IPS-20b (cell line): ENCODE data around the gene SDK1.

ENCODE experiments used
- H3K27ac ChIP-seq: one replicate; pipeline ENCODE4 v1.5.1; 2013; ENCODE audit warnings: low read length
- H3K27me3 ChIP-seq: 2 replicates; pipeline ENCODE4 v1.6.1; 2013; ENCODE audit warnings: mild to moderate bottlenecking, low read length, inconsistent platforms; ENCODE audit not compliant: insufficient read depth
- H3K36me3 ChIP-seq: 2 replicates; pipeline ENCODE4 v1.6.1; 2013; ENCODE audit warnings: low read depth, mild to moderate bottlenecking, inconsistent platforms, low read length, moderate library complexity; ENCODE audit not compliant: insufficient read depth
- H3K4me1 ChIP-seq: 2 replicates; pipeline ENCODE4 v1.6.1; 2013; ENCODE audit warnings: mild to moderate bottlenecking, control low read depth, inconsistent platforms, low read length, moderate library complexity; ENCODE audit not compliant: insufficient read depth
- H3K4me3 ChIP-seq: 2 replicates; pipeline ENCODE4 v1.5.1; 2013; ENCODE audit warnings: mild to moderate bottlenecking, low read length, inconsistent platforms
- H3K9ac ChIP-seq: 2 replicates; pipeline ENCODE4 v1.6.1; 2013; ENCODE audit warnings: low read depth, mild to moderate bottlenecking, inconsistent platforms, low read length, moderate library complexity
- H3K9me3 ChIP-seq: 2 replicates; pipeline ENCODE4 v1.6.1; 2013; ENCODE audit warnings: mild to moderate bottlenecking, low read depth, low read length, inconsistent platforms; ENCODE audit not compliant: insufficient read depth

The SDK1 gene

DNA sequence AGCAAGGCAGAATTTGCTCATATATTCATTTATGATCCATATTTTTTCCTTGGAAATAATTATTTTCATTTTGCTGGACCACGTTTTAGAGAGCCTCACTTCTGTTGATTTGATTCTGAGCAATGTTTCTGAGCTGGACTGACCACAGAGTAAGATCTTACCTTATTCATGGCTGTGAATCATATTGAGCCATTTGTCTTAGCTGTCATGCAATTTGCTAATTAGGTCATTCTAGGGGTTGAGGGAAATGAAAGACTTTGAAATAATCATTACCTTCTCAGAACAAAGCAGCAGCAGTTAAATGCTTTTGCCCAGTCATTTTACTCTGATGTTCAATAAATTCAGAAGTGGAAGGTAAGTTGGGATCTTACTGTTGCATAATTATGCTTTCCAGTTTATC is 251.4 kb downstream of the SDK1 start:
- H3K9me3 ChIP-seq: 0 out of 2 replicates have a peak, but pooled peaks cover 3% of the 10 kb centered on the region
- H3K27ac ChIP-seq: no peak overlapping the region
- H3K4me3 ChIP-seq: no peak overlapping the region
- H3K4me1 ChIP-seq: peaks cover 33% of the 10 kb centered on the region
- H3K9ac ChIP-seq: no peak overlapping the region
- H3K36me3 ChIP-seq: no peaks in the 10 kb centered on the region
- no peaks in the 10 kb centered on the region for H3K27me3 ChIP-seq

DNA sequence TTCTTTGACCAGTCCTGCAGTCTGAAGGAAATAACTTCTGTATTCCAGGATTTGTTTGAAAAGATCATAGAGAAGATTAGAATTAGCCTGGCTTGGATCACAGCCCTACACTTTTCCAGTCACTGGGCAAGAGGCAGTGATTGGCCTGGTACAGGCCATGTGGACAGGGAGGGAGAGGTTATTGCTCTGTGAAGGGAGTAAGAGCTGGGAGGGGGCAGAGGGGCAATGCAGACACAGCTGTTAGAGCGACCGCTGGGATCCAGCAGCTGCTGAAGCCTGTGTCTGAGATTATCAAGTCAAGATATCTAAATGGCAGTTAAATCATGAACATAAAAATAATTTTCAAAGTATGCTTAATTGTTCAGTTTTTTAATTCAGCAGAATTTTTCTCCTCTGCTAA is 257.3 kb downstream of the SDK1 start:
- H3K4me1 ChIP-seq: peaks cover under 1% of the 10 kb centered on the region; the same call in 1 of the 2 replicates
- H3K9me3 ChIP-seq: 0 out of 2 replicates have a peak, but pooled peaks cover 3% of the 10 kb centered on the region
- H3K27me3 ChIP-seq: no peaks in the 10 kb centered on the region
- no peak overlapping the region for H3K9ac ChIP-seq
- no peak overlapping the region for H3K27ac ChIP-seq
- no peaks in the 10 kb centered on the region for H3K36me3 ChIP-seq
- no peak overlapping the region for H3K4me3 ChIP-seq

DNA sequence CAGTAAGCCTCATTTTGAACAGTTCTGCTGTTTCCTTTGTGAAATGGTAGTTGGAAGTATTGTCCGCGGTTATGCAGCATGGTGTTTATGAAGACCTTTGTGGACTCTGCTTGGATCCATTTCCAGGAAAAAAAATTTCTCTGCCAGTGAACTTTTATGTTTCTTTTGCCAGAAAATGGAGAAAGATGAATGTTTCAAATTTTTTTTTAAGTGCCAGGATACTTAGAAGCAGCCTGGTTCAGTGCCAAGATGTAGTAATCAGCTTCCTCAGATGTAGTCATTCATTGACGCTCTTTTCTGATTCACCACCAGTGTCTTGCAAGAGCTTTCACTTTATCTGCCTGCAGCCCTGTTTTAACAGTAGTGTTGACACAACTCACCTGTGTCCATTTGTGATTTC is 258.2 kb downstream of the SDK1 start:
- Histone ChIP-seq H3K4me1 (no peaks in the 10 kb centered on the region), H3K9me3 (0 out of 2 replicates have a peak, but pooled peaks cover 3% of the 10 kb centered on the region), H3K36me3 (no peaks in the 10 kb centered on the region), H3K4me3 (no peak overlapping the region), H3K9ac (no peak overlapping the region), H3K27ac (no peak overlapping the region), H3K27me3 (no peaks in the 10 kb centered on the region)

DNA sequence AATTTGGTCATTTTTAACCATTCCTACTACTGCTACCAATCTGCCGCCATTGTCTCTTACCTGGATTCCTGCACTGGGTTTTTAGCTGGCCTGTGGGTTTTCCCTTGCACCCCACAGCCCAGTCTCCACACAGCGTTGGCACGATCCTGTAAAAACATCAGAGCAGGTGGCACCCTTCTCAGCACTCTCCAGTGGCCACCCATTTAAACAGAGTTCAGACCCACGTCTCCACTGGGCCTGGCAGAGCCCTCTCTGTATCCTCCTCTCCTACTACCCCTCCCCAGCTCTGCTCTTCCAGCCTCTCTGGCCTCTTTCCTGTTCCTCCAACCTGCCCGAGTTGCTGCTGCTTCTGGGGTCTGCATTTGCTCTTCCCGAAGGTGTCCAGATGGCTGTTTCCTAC is 259.4 kb downstream of the SDK1 start:
- Histone ChIP-seq H3K27me3 (no peaks in the 10 kb centered on the region), H3K36me3 (no peaks in the 10 kb centered on the region), H3K9ac (no peak overlapping the region), H3K9me3 (no peaks in the 10 kb centered on the region), H3K27ac (no peak overlapping the region), H3K4me1 (no peaks in the 10 kb centered on the region), H3K4me3 (no peak overlapping the region)

DNA sequence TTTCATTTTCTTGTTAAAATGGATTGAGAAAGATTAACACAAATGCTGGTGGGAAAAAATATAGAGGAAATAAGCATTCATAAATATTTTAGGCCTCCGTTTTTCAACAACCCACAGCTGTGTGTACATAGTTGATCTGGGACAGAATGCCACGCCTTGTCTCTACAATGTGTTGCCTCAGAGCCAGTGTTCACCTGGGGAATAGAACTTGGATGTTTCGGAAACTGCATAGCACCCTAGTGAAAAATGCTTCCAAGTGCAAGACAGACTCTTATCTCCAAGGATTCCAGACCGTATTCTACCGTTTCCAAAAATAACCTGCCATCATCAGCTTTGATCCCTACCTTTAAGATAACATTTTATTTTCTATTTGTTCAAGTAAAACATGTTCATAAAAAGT is 260.9 kb downstream of the SDK1 start:
- Histone ChIP-seq H3K9ac (no peak overlapping the region), H3K4me3 (no peak overlapping the region), H3K36me3 (no peaks in the 10 kb centered on the region), H3K9me3 (no peaks in the 10 kb centered on the region), H3K27ac (no peak overlapping the region), H3K27me3 (no peaks in the 10 kb centered on the region), H3K4me1 (no peaks in the 10 kb centered on the region)

DNA sequence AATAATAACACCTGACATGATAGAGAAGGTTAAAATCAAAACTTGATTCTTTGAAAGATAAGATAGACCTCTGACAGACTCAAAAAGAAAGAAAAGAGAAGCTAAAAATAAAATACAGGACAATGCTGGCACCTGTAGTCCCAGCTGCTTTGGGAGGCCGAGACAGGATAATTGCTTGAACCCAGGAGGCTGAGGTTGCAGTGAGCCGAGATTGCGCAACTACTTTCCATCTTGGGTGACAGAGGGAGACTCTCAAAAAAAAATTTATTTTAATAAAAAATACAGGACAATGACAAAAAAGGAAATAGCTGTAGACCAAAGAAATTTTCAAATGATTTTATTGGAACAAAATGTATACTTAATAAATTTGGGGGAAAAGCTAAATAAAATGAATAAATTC is 263.2 kb downstream of the SDK1 start:
- H3K4me3 ChIP-seq: no peak overlapping the region

DNA sequence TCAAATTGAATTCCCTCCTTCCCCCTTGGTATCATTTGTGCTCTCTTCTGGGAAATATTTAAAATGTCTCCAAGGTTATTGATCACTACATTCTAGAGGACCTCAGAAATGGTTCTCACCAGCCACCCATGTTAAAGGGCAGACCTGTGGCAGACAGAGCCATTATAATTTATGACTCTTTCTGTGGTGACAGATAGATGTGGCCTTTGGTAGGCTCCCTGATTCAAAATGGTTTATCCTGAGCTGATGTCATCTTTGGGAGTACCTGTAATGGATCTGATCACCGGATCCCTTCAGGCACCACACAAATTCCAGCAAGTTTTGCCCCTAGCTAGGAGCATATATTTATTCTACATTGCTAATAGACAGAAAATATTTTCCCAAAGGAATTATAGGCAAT is 267.5 kb downstream of the SDK1 start:
- no peaks in the 10 kb centered on the region for H3K4me1 ChIP-seq
- no peaks in the 10 kb centered on the region for H3K36me3 ChIP-seq
- no peak overlapping the region for H3K9ac ChIP-seq
- no peak overlapping the region for H3K27ac ChIP-seq
- H3K27me3 ChIP-seq: no peaks in the 10 kb centered on the region
- H3K9me3 ChIP-seq: no peaks in the 10 kb centered on the region
- no peak overlapping the region for H3K4me3 ChIP-seq

More for the DNA sequence above, 263.2 kb downstream of the SDK1 start:
- Histone ChIP-seq H3K36me3 (no peaks in the 10 kb centered on the region), H3K9me3 (no peaks in the 10 kb centered on the region), H3K27me3 (no peaks in the 10 kb centered on the region), H3K4me1 (no peaks in the 10 kb centered on the region), H3K9ac (no peak overlapping the region), H3K27ac (no peak overlapping the region)

DNA sequence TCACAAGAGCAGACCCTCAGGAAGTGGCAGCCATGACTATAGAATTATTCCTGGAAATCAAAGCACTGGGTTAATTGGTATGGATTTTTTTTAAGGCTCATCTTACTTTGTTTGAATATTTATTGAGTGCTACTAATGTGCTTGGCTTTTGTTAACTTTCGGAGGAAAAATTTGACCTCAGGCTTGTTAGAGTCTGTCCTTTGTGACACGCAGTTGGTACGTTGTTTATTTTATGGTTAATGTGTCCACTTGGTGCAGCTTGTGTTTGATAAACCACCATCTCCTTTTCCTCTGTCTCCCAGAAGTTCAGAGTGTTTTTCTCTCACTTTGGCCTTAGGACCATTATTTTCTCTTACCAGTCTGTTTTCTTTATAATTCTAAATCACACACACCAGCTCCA is 268.6 kb downstream of the SDK1 start:
- no peaks in the 10 kb centered on the region for H3K4me1 ChIP-seq
- H3K27me3 ChIP-seq: no peaks in the 10 kb centered on the region
- H3K27ac ChIP-seq: no peak overlapping the region
- no peak overlapping the region for H3K4me3 ChIP-seq
- H3K9ac ChIP-seq: no peak overlapping the region
- no peaks in the 10 kb centered on the region for H3K36me3 ChIP-seq
- H3K9me3 ChIP-seq: no peaks in the 10 kb centered on the region

DNA sequence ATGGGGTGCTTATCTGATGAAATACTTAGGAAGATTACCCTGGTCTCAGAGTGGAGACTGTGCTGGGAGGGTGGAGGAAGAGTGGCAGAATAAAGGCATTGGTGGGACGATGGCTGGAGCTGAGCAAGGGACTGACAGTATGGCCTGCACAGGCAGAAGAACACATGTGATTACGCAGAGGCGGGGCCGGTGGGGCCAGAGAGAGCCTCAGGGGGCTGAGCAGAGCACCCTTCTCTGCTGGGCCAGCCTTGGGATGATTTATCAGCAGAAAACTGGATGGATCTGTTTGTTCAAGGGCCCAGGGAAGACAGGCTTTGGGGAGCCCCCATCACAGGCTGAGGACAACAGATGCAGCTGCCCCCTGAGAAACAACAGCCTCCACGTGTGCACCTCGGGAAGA is 272.1 kb downstream of the SDK1 start:
- Histone ChIP-seq H3K27ac (no peak overlapping the region), H3K4me3 (no peak overlapping the region), H3K27me3 (no peaks in the 10 kb centered on the region), H3K36me3 (no peaks in the 10 kb centered on the region), H3K4me1 (no peaks in the 10 kb centered on the region), H3K9ac (no peak overlapping the region), H3K9me3 (peaks cover 10% of the 10 kb centered on the region)

DNA sequence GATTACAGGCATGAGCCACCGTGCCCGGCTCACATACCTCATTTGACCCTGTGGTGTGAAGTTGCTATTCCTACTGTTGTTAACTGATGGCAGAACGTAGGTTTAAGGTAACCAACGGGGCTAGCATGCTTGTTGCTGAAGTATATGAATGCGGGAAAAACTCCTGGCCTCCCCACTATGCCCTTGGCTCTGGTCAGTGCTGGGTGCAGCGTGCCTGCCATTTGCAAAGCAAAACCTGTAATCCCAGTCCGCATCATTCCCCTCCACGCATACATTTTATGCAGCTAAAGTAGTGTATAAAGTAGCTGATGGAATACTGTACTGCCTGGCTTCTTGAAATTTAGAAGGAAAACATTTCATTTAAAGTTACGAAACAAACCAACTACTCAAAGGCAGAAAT is 273.3 kb downstream of the SDK1 start:
- no peak overlapping the region for H3K4me3 ChIP-seq
- H3K27ac ChIP-seq: no peak overlapping the region
- no peaks in the 10 kb centered on the region for H3K36me3 ChIP-seq
- peaks cover 23% of the 10 kb centered on the region for H3K9me3 ChIP-seq
- no peaks in the 10 kb centered on the region for H3K4me1 ChIP-seq
- H3K27me3 ChIP-seq: no peaks in the 10 kb centered on the region
- H3K9ac ChIP-seq: no peak overlapping the region

DNA sequence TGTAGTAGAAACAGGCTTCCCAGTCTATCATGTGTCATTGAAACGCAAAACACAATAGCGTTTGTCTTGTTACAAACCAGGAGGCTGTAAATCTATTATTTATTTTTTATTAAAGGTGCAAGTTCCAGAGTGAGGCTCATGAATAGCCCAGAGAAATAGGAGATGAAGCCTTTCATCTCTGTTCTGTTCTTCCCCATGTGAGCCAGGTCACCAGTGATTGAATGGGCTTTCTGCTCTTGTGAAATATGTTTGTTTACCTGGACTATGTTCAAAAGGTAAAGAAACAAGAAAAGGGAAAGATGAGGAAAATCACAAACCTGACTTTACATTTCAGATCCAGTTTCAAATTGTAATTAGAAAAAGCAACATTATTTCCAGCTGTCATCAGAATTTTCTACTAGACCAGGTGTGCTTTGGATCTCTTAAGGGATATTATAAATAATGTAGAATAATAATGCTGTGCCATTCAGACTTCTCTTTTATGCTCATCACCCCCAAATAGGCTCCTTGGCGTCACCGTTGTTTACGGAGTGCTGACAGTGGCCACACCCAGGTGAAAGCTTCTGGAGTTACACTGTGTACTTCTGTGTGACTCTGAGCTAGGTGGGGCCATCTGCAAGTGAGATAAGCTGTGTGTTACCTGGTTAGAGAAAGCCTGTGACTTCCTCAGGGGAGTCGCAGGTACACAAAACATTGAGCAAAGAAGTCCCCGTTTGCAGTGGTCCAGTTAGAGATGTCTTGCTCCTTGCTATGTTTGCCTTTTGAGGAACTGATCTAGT is 274.9 kb downstream of the SDK1 start:
- no peak overlapping the region for H3K9ac ChIP-seq
- no peaks in the 10 kb centered on the region for H3K27me3 ChIP-seq

DNA sequence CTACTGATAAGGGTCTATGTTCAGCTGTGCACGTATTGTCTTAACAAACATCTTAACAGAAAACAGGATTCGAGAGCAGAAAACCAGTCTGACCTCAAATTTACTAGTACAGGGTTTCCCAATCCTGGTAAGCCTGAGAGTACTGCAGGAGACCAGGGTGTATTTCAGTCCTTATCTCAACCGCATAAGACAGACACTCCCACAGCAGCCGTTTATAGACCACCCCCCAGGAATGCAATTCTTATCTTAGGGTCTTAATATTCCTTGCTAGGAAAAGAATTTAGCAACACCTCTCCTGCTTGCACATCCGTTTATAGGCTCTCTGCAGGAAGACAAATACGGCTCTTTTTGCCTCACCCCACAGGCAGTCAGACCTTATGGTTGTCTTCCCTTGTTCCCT is 277.3 kb downstream of the SDK1 start:
- Histone ChIP-seq H3K27me3 (no peaks in the 10 kb centered on the region), H3K36me3 (no peaks in the 10 kb centered on the region), H3K4me3 (no peak overlapping the region)

More for the DNA sequence above, 274.9 kb downstream of the SDK1 start:
- no peak overlapping the region for H3K27ac ChIP-seq
- H3K4me1 ChIP-seq: no peaks in the 10 kb centered on the region
- H3K4me3 ChIP-seq: no peak overlapping the region
- H3K9me3 ChIP-seq: peaks cover 24% of the 10 kb centered on the region
- no peaks in the 10 kb centered on the region for H3K36me3 ChIP-seq

More for the DNA sequence above, 277.3 kb downstream of the SDK1 start:
- Histone ChIP-seq H3K9me3 (peaks cover 24% of the 10 kb centered on the region), H3K4me1 (peaks cover 4% of the 10 kb centered on the region; the same call in 1 of the 2 replicates), H3K9ac (no peak overlapping the region), H3K27ac (no peak overlapping the region)
